HG03135 (cell line): ENCODE measurements around the gene HSPH1.
"Not testable (repeated sequence)": the region's sequence is repeated elsewhere in the genome, so short reads cannot be mapped to it uniquely, and the experiment has no call there.

Experiments
- ATAC-seq: cut with Tn5 transposase; IDR thresholded peaks from one replicate; pipeline ENCODE4 v1.9.1; 2021; ENCODE audit warnings: mild to moderate bottlenecking, moderate library complexity; ENCODE audit not compliant: unreplicated experiment

The HSPH1 gene

GRCh38 chr13:31100721-31101120 lies 61.0 kb downstream of the HSPH1 start:
- ATAC-seq, result no peak

GRCh38 chr13:31097911-31098434 lies 63.7 kb downstream of the HSPH1 start:
- ATAC-seq, result not testable (repeated sequence)

- no peak for ATAC-seq
Measured at GRCh38 chr13:31096654-31097302, 64.9 kb downstream of the HSPH1 start.

GRCh38 chr13:31094331-31095015 lies 67.2 kb downstream of the HSPH1 start:
- no peak for ATAC-seq

GRCh38 chr13:31093145-31093885 lies 68.4 kb downstream of the HSPH1 start:
- ATAC-seq, result no peak

GRCh38 chr13:31092646-31093045 lies 69.1 kb downstream of the HSPH1 start:
- no peak for ATAC-seq

- no peak for ATAC-seq
Measured at GRCh38 chr13:31090961-31091624, 70.6 kb downstream of the HSPH1 start.

- ATAC-seq, result no peak
Measured at GRCh38 chr13:31090096-31090495, 71.6 kb downstream of the HSPH1 start.

GRCh38 chr13:31089649-31090048 lies 72.1 kb downstream of the HSPH1 start:
- ATAC-seq, result no peak

- no peak for ATAC-seq
Measured at GRCh38 chr13:31088826-31089420, 72.8 kb downstream of the HSPH1 start.
